Retinal pigment epithelial cell (primary cell): Measurements from ENCODE around the gene KIFBP.

Experiments
- DNase-seq: peaks from one replicate; pipeline ENCODE4 v3.0.0-alpha.2; 2010; ENCODE audit warnings: low read depth
- H3K4me3 ChIP-seq: 2 replicates; pipeline ENCODE4 v1.5.1; 2011; ENCODE audit warnings: mild to moderate bottlenecking, low read length, control low read depth, moderate library complexity
- TF ChIP-seq, protein P1 (sequence below): conservative IDR thresholded peaks from 2 replicates; pipeline ENCODE4 v1.5.1; 2011; ENCODE audit warnings: low read depth, low read length, control low read depth, inconsistent platforms

The KIFBP gene

DNA sequence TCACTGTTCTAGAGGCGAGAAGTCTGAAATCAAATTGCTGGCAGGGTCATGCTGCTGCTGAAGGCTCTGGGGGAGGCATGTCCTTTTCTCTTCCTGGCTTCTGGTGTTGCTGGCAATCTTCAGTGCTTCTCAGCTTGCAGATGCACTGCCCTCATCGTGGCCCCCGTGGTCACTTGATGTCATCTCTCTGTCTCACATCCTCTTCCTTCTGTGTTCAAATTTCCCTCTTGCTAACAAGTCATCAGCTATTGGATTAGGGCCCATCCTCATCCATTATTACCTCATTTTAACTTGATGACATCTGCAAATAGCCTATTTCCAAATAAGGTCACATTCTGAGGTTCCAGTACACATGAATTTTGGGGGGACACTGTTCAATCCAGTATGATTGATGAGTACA is 62.7 kb downstream of the KIFBP start:
- TF ChIP-seq, protein P1, sequence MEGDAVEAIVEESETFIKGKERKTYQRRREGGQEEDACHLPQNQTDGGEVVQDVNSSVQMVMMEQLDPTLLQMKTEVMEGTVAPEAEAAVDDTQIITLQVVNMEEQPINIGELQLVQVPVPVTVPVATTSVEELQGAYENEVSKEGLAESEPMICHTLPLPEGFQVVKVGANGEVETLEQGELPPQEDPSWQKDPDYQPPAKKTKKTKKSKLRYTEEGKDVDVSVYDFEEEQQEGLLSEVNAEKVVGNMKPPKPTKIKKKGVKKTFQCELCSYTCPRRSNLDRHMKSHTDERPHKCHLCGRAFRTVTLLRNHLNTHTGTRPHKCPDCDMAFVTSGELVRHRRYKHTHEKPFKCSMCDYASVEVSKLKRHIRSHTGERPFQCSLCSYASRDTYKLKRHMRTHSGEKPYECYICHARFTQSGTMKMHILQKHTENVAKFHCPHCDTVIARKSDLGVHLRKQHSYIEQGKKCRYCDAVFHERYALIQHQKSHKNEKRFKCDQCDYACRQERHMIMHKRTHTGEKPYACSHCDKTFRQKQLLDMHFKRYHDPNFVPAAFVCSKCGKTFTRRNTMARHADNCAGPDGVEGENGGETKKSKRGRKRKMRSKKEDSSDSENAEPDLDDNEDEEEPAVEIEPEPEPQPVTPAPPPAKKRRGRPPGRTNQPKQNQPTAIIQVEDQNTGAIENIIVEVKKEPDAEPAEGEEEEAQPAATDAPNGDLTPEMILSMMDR: no peak
- DNase-seq: no peak
- no peak overlapping the region for H3K4me3 ChIP-seq

DNA sequence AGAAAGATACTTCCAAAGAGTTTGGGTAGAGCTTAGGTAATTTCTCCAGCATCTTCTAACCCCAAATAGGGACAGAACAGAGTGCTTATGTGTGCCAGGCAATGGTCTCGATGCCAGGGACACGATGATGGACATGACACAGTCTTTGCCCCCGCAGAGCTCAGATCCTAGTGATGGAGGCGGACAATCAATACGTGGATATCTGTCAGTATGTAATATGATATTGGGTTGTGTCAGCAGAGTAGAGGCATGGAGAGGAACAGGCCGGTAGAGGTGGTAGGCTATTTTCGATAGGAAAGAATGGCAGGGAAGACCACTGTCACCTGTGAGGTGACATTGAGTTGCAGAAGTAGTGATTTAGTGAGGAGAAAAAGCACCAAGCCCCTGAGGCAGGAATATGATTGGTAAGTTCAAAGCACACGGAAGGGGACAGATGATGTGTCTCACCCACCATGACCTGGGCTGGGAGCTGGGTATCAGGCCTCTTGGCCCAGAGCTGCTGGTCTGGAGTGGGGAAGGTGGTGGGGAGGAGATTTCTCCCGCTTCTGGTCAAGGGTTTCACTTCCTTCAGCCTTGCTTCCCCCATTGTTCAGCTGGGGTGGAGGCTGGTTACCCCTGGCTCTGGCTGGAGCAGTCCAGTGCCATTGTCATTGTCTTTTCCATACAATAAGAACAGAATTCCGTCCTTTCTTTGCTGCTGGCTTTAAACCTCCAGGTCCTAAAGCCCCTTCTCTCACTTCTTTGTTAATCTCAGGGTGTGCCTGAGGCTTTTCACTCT is 63.3 kb downstream of the KIFBP start:
- DNase-seq: no peak
- TF ChIP-seq, protein P1: no peak
- no peak overlapping the region for H3K4me3 ChIP-seq

- DNase-seq: no peak
- TF ChIP-seq, protein P1: no peak
- no peak overlapping the region for H3K4me3 ChIP-seq
Measured at GRCh38 chr10:69052736-69053135, 64.1 kb downstream of the KIFBP start.

GRCh38 chr10:69055241-69055640 is 66.6 kb downstream of the KIFBP start:
- DNase-seq: no peak
- no peak overlapping the region for H3K4me3 ChIP-seq
- TF ChIP-seq, protein P1: no peak

- TF ChIP-seq, protein P1: no peak
- no peak for DNase-seq
- H3K4me3 ChIP-seq: no peak overlapping the region
Measured at GRCh38 chr10:69056129-69056528, 67.5 kb downstream of the KIFBP start.

GRCh38 chr10:69056536-69057260 is 68.1 kb downstream of the KIFBP start:
- no peak overlapping the region for H3K4me3 ChIP-seq
- TF ChIP-seq, protein P1: no peak
- no peak for DNase-seq
